NB4 (cell line): ENCODE measurements around the gene ANKRD30BL.
"Not testable (repeated sequence)": the region's sequence is repeated elsewhere in the genome, so short reads cannot be mapped to it uniquely, and the experiment has no call there.

Experiments
- DNase-seq: peaks from one replicate; pipeline ENCODE4 v3.0.0; 2010; ENCODE audit warnings: low read depth
- H3K4me3 ChIP-seq: one replicate; pipeline ENCODE4 v1.5.1; 2011; ENCODE audit warnings: mild to moderate bottlenecking, low read depth, low read length, moderate library complexity
- CTCF ChIP-seq: IDR thresholded peaks from one replicate; pipeline ENCODE4 v1.5.1; 2012; ENCODE audit warnings: low read depth, low read length

Gene ANKRD30BL

GRCh38 chr2:132161161-132162124 lies at the start of gene ANKRD30BL:
TSS of gene ANKRD30BL (minus strand) at chr2:132161952. CDS start at chr2:132161705, 247 bp downstream.
- not testable (repeated sequence) for DNase-seq, H3K4me3 ChIP-seq

GRCh38 chr2:132202866-132203265 lies 41.1 kb upstream of the ANKRD30BL start:
- DNase-seq, result not testable (repeated sequence)

GRCh38 chr2:132192854-132193253 lies 31.1 kb upstream of the ANKRD30BL start:
- DNase-seq, H3K4me3 ChIP-seq: not testable (repeated sequence)

More at GRCh38 chr2:132202866-132203265, 41.1 kb upstream of the ANKRD30BL start:
- H3K4me3 ChIP-seq, result not testable (repeated sequence)

- H3K4me3 ChIP-seq, DNase-seq: not testable (repeated sequence)
Measured at GRCh38 chr2:132167100-132167499, 5.3 kb upstream of the ANKRD30BL start.

- not testable (repeated sequence) for DNase-seq
Measured at GRCh38 chr2:132162125-132162660, 441 bp upstream of the ANKRD30BL start.

GRCh38 chr2:132146774-132147173 lies 15.0 kb downstream of the ANKRD30BL start:
- peak; percentile 61 for DNase-seq
- TF ChIP-seq CTCF, result peak; percentile 56
- not testable (repeated sequence) for H3K4me3 ChIP-seq

More at GRCh38 chr2:132162125-132162660, 441 bp upstream of the ANKRD30BL start:
- H3K4me3 ChIP-seq, result not testable (repeated sequence)
